Uterus (tissue), 4 donors: Measurements from ENCODE around the gene XPA. TPM values are rescaled to one million over a fixed set of nuclear protein-coding genes. Genes with fewer than 3 reads are reported as not detected.

Source experiments
- DNase-seq, 2 donors: peaks; one replicate each; pipeline ENCODE4 v3.0.0-alpha.2; 2019 to 2020
- H3K27ac ChIP-seq, 2 donors: fragments of 200-600 bp; sonication (generic); 1 replicate in 1 of 2; 2 replicates in 1 of 2; pipeline ENCODE4 v1.5.1; 2016 to 2018
- H3K27me3 ChIP-seq, 2 donors: fragments of 200-600 bp; sonication (generic); one replicate each; pipeline ENCODE4 v1.5.1; 2018 to 2019; ENCODE audit warnings: control low read depth in 1 of 2
- H3K36me3 ChIP-seq, 2 donors: fragments of 200-600 bp; sonication (generic); one replicate each; pipeline ENCODE4 v1.5.1; 2019; ENCODE audit warnings: control low read depth in 1 of 2
- H3K4me1 ChIP-seq, 2 donors: fragments of 200-600 bp; sonication (generic); one replicate each; pipeline ENCODE4 v1.5.1; 2018 to 2019; ENCODE audit warnings: control low read depth in 1 of 2
- H3K4me3 ChIP-seq, 2 donors: fragments of 200-600 bp; sonication (generic); 1 replicate in 1 of 2; 2 replicates in 1 of 2; pipeline ENCODE4 v1.5.1; 2018 to 2019; ENCODE audit warnings: mild to moderate bottlenecking in 1 of 2
- H3K9me3 ChIP-seq, 2 donors: fragments of 200-600 bp; sonication (generic); one replicate each; pipeline ENCODE4 v1.5.1; 2019; ENCODE audit warnings: control low read depth in 1 of 2
- POLR2A ChIP-seq, 2 donors: fragments of 450-650 bp; IDR thresholded peaks; one replicate each; pipeline ENCODE4 v1.6.1; 2016; ENCODE audit warnings: antibody characterized with exemption in 2 of 2, mild to moderate bottlenecking in 1 of 2, moderate library complexity in 1 of 2
- intact Hi-C: fragments of 100-400 bp; cut with DNase I; formaldehyde crosslinking; loops from one replicate; pipeline ENCODE4 v1.15.1; 2023; ENCODE audit warnings: low total_unique reads
- total RNA-seq, 4 donors: library from RNA; depleted of rRNA in 3 of 4; stranded (reverse); fragments of >200 nt in 3 of 4; gene quantifications; one replicate each; pipeline versions ENCODE4 v1.1.0 to v1.2.4, GENCODE V29; 2014 to 2023
- TF ChIP-seq, protein P1 (sequence below), 4 experiments: fragments of 200-600 bp in 2 of 4; fragments of 450-650 bp in 2 of 4; sonication (generic) in 2 of 4; IDR thresholded peaks; one replicate each; pipeline ENCODE4 v1.5.1; 2016 to 2019; ENCODE audit warnings: antibody characterized with exemption in 4 of 4, mild to moderate bottlenecking in 2 of 4, moderate library complexity in 1 of 4
- donor health status: DM: yes; HTN: yes; CAD: no.

Gene XPA
- total RNA-seq, 4 donors from 2014 or later = 10.0 to 31.6 (median 23.7) TPM

DNA sequence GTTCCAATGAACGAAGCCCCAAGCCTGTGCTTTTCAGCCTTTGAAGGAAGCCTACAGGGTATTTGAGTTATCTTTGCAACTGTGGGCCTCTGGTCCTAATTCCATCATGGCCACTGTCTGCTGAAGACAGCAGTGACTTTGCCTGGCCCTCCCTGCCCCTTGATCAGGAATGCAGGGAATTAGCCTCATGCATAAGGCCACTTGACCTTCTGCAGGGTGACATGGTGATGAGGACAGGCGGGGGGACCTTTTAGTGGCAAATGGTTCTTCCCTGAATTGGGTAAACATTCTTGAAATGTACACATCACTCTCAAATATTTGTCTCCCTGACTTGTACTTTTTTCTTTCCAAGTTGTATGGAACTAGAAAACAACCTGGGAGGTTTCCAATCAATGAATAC is 25.2 kb upstream of the XPA start:
- TF ChIP-seq, protein P1, sequence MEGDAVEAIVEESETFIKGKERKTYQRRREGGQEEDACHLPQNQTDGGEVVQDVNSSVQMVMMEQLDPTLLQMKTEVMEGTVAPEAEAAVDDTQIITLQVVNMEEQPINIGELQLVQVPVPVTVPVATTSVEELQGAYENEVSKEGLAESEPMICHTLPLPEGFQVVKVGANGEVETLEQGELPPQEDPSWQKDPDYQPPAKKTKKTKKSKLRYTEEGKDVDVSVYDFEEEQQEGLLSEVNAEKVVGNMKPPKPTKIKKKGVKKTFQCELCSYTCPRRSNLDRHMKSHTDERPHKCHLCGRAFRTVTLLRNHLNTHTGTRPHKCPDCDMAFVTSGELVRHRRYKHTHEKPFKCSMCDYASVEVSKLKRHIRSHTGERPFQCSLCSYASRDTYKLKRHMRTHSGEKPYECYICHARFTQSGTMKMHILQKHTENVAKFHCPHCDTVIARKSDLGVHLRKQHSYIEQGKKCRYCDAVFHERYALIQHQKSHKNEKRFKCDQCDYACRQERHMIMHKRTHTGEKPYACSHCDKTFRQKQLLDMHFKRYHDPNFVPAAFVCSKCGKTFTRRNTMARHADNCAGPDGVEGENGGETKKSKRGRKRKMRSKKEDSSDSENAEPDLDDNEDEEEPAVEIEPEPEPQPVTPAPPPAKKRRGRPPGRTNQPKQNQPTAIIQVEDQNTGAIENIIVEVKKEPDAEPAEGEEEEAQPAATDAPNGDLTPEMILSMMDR (IDR thresholded peaks at IDR 0.05) = no peak
- no peak for TF ChIP-seq POLR2A (IDR thresholded peaks at IDR 0.05)
- Histone ChIP-seq H3K4me1 (no peaks in the 10 kb centered on the region), H3K27me3 (no peaks in the 10 kb centered on the region), H3K36me3 (no peaks in the 10 kb centered on the region), H3K9me3 (no peaks in the 10 kb centered on the region), H3K4me3 (no peak overlapping the region), H3K27ac (no peak overlapping the region)
- intact Hi-C loops = no loop called here
- DNase-seq = no peak

DNA sequence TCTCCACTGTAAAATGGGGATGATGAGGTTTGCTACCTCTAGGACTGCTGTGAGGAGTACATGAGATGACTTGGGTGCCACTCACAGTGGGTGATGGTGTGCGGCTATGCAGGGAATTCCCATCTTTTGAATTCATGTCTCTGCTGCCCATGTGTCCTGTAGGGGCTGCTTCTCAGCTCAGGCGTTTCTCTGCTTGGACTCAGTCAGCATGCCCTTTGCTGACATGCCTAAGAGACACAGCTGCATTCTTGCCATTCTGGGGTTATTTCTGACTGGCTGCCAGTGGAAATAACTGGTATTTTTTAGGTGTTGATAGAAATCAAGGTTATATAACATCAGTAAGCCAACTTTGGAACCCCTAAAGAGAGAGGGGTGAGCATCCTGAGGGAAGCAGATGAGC is 24.3 kb upstream of the XPA start:
- Histone ChIP-seq H3K4me3 (no peak overlapping the region), H3K27ac (no peak overlapping the region), H3K27me3 (no peaks in the 10 kb centered on the region), H3K36me3 (no peaks in the 10 kb centered on the region), H3K4me1 (no peaks in the 10 kb centered on the region), H3K9me3 (no peaks in the 10 kb centered on the region)
- intact Hi-C loops = no loop called here
- no peak for TF ChIP-seq POLR2A (IDR thresholded peaks at IDR 0.05)
- TF ChIP-seq, protein P1 (IDR thresholded peaks at IDR 0.05) = no peak
- no peak for DNase-seq

DNA sequence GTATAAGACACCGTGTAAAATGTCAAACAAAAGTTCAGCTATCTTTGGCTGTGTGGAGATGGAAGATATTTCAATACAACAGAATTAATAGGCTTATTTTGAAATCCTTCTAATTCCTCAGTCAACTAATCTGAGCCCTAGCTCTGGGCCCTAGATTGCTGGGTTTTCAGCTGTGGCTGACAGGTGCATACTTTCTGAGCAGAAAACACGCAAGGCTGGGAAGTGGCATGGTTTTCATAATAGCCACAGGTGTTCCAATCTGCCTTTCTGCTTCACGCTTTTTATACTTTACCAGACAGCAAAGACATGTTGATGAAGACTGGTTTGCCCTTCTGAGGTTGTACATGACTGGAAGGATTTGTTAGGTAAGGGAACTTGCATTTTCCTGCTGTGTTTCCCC is 20.7 kb upstream of the XPA start:
- Histone ChIP-seq H3K27me3 (no peaks in the 10 kb centered on the region), H3K4me1 (no peaks in the 10 kb centered on the region), H3K36me3 (no peaks in the 10 kb centered on the region), H3K4me3 (no peak overlapping the region), H3K27ac (no peak overlapping the region), H3K9me3 (no peaks in the 10 kb centered on the region)
- intact Hi-C loops = no loop called here
- TF ChIP-seq, protein P1 (IDR thresholded peaks at IDR 0.05) = no peak
- TF ChIP-seq POLR2A (IDR thresholded peaks at IDR 0.05) = no peak
- no peak for DNase-seq

DNA sequence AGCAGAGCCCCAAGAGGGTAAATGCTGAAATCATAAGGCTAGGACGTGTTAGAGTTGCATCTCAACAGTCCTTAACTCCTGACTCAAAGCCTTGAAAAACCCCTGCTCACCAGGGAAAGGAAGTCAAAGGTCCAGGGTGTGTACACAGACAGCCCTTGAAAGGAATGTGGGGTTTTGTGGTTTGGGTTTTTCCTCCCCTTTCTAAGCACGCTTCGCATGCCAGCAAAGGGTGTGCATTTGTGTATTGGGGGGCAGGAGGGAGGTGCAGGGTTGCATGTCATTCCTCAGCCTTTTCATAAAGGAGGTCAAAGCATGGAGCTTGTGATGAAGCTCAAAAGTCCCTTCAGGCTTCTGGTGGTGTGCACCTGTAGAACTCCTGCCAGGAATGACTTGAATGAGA is 17.3 kb upstream of the XPA start:
- Histone ChIP-seq H3K9me3 (no peaks in the 10 kb centered on the region), H3K4me3 (no peak overlapping the region), H3K27ac (no peak overlapping the region), H3K36me3 (no peaks in the 10 kb centered on the region), H3K27me3 (no peaks in the 10 kb centered on the region), H3K4me1 (no peaks in the 10 kb centered on the region)
- no peak for DNase-seq
- intact Hi-C loops = no loop called here
- TF ChIP-seq, protein P1 (IDR thresholded peaks at IDR 0.05) = no peak
- no peak for TF ChIP-seq POLR2A (IDR thresholded peaks at IDR 0.05)

DNA sequence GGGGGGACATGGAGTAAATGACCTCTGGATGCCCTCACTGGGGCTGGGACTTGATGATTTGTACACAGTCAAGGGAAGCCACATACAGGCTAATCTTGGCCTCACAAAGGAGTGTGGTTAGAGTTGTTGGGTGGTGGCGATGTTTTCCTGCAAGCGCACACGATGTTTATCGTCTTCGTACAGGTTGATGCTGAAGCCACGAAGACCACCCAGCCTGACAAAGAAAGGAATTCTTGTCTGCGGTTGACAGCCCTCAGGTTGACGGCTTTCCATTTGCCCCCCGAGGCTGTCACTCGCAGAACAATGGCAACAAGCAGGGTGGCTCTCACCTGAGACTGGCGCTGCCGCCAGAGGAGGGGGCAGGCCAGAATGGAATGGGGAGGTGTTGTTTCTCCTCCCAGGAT is 14.1 kb upstream of the XPA start:
- no peak overlapping the region for H3K4me3 ChIP-seq
- H3K27me3 ChIP-seq = no peaks in the 10 kb centered on the region
- no peak overlapping the region for H3K27ac ChIP-seq
- intact Hi-C loops = no loop called here
- TF ChIP-seq POLR2A (IDR thresholded peaks at IDR 0.05) = no peak
- TF ChIP-seq, protein P1 (IDR thresholded peaks at IDR 0.05) = no peak
- H3K4me1 ChIP-seq = no peaks in the 10 kb centered on the region
- no peaks in the 10 kb centered on the region for H3K36me3 ChIP-seq
- H3K9me3 ChIP-seq = no peaks in the 10 kb centered on the region
- no peak for DNase-seq
